ACHN (cell line): Measurements from ENCODE around the gene NUDT11.
"Not testable (repeated sequence)": the region's sequence is repeated elsewhere in the genome, so short reads cannot be mapped to it uniquely, and the experiment has no call there.

Source experiments
- DNase-seq: peaks from one replicate; pipeline ENCODE4 v3.0.0-alpha.2; 2015
- in situ Hi-C: cut with HindIII; loops from 2 replicates; pipeline ENCODE4 v1.10.0; 2017; ENCODE audit warnings: low sequenced_read_pairs, low pct_ligation_motif_present, low pct_unique_long_range_greater_than_20kb

NUDT11 gene

GRCh38 chrX:51496501-51497291, at the start of gene NUDT11:
NUDT11 (minus strand) TSS chrX:51496592; CDS start chrX:51496444, 148 bp downstream.
- DNase-seq: peak; percentile 32
- in situ Hi-C loops: no loop called here

- in situ Hi-C loops: no loop called here
- no peak for DNase-seq
These were observed 24.0 kb upstream of the NUDT11 start for GRCh38 chrX:51520393-51520792.

- DNase-seq, in situ Hi-C loops: not testable (repeated sequence)
These were observed 22.7 kb upstream of the NUDT11 start for GRCh38 chrX:51519131-51519530.

- in situ Hi-C loops: no loop called here
- DNase-seq: no peak
These were observed 11.2 kb upstream of the NUDT11 start for GRCh38 chrX:51507551-51507950.

- DNase-seq, in situ Hi-C loops: not testable (repeated sequence)
These were observed 497 bp downstream of the NUDT11 start for GRCh38 chrX:51495701-51496488.

- in situ Hi-C loops: no loop called here
- DNase-seq: no peak
These were observed 2.0 kb downstream of the NUDT11 start for GRCh38 chrX:51494409-51494808.

- in situ Hi-C loops: no loop called here
These were observed 8.5 kb downstream of the NUDT11 start for GRCh38 chrX:51487960-51488267.

GRCh38 chrX:51484616-51485015, 11.8 kb downstream of the NUDT11 start:
- in situ Hi-C loops: no loop called here
- no peak for DNase-seq

More at GRCh38 chrX:51487960-51488267, 8.5 kb downstream of the NUDT11 start:
- no peak for DNase-seq

- DNase-seq, in situ Hi-C loops: not testable (repeated sequence)
These were observed 14.0 kb downstream of the NUDT11 start for GRCh38 chrX:51482411-51482810.

GRCh38 chrX:51476930-51477329, 19.5 kb downstream of the NUDT11 start:
- no peak for DNase-seq
- in situ Hi-C loops: no loop called here

- no peak for DNase-seq
- in situ Hi-C loops: no loop called here
These were observed 33.1 kb downstream of the NUDT11 start for GRCh38 chrX:51463322-51463721.

- peak; percentile 7 for DNase-seq
- in situ Hi-C loops: no loop called here
These were observed 35.0 kb downstream of the NUDT11 start for GRCh38 chrX:51461053-51462044.

GRCh38 chrX:51459125-51459524, 37.3 kb downstream of the NUDT11 start:
- DNase-seq: peak; percentile 17
- in situ Hi-C loops: no loop called here

GRCh38 chrX:51456814-51457213, 39.6 kb downstream of the NUDT11 start:
- in situ Hi-C loops: no loop called here
- DNase-seq: no peak

- in situ Hi-C loops: no loop called here
- DNase-seq: no peak
These were observed 40.1 kb downstream of the NUDT11 start for GRCh38 chrX:51456246-51456645.

GRCh38 chrX:51440365-51440764, 56.0 kb downstream of the NUDT11 start:
- in situ Hi-C loops: no loop called here
- no peak for DNase-seq
